Prostate gland (tissue), 2 donors: ENCODE data around the gene GPD1.

Source experiments
- POLR2A ChIP-seq: fragments of 450-650 bp; IDR thresholded peaks from one replicate; pipeline ENCODE4 v1.6.1; 2016; ENCODE audit warnings: antibody characterized with exemption, mild to moderate bottlenecking
- POLR2AphosphoS5 ChIP-seq: sonication (generic); formaldehyde crosslinking; IDR thresholded peaks from one replicate; pipeline ENCODE4 v1.6.1; 2017; ENCODE audit warnings: antibody characterized with exemption
- TF ChIP-seq, protein P1 (sequence below), 4 experiments: fragments of 200-600 bp in 2 of 4; fragments of 450-650 bp in 2 of 4; sonication (generic) in 2 of 4; IDR thresholded peaks; 1 replicate in 3 of 4; 2 replicates in 1 of 4; pipeline ENCODE4 v1.5.1; 2016 to 2019; ENCODE audit warnings: antibody characterized with exemption in 4 of 4, mild to moderate bottlenecking in 2 of 4, moderate library complexity in 2 of 4

DNA sequence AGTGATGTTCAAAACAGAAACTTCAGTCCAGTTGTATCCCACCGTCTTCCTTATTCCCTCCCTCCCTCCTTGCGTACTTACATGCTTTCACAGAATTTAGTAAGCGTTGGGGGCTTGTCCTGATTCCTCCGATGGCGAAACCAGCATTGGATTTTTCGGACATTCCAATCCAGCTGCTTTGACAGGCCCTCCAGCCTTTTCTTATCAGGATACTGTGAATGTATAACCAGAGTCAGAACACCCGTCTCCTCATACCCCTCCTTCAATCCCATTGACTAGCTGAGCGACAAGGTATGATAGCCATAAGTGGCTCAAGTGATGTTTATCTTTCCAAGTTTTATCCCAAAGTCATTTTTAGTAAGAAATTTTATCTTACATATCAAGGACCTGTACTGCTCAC lies 39.2 kb downstream of the GPD1 start:
- TF ChIP-seq, protein P1, sequence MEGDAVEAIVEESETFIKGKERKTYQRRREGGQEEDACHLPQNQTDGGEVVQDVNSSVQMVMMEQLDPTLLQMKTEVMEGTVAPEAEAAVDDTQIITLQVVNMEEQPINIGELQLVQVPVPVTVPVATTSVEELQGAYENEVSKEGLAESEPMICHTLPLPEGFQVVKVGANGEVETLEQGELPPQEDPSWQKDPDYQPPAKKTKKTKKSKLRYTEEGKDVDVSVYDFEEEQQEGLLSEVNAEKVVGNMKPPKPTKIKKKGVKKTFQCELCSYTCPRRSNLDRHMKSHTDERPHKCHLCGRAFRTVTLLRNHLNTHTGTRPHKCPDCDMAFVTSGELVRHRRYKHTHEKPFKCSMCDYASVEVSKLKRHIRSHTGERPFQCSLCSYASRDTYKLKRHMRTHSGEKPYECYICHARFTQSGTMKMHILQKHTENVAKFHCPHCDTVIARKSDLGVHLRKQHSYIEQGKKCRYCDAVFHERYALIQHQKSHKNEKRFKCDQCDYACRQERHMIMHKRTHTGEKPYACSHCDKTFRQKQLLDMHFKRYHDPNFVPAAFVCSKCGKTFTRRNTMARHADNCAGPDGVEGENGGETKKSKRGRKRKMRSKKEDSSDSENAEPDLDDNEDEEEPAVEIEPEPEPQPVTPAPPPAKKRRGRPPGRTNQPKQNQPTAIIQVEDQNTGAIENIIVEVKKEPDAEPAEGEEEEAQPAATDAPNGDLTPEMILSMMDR (IDR thresholded peaks at IDR 0.05), result no peak
- TF ChIP-seq POLR2AphosphoS5 (no peak), POLR2A (no peak)
